HCT116 (cell line): ENCODE data around the gene FRMD4B. TPM values are rescaled to one million over a fixed set of nuclear protein-coding genes. Genes with fewer than 3 reads are reported as not detected.

Source experiments
- ATAC-seq: fragments of 200-7000 bp; cut with Tn5 transposase; 2 replicates; pipeline ENCODE4 v1.9.1; 2020; ENCODE audit warnings: mild to moderate bottlenecking, moderate library complexity
- BruUV-seq: library from RNA; stranded (reverse); fragments of 400-500 nt; replicated peaks from 2 replicates; lab custom pipeline; 2021; lab: Mats Ljungman, UMichigan
- CTCF ChIA-PET: fragments of 300-600 bp; sonication (Branson Sonifier 250); formaldehyde crosslinking; loops from one replicate; lab custom pipeline; 2021; ENCODE audit warnings: antibody characterized with exemption; lab: Charles Lee
- POLR2A ChIA-PET: fragments of 300-600, 350-600 bp; sonication (Branson Sonifier 250); formaldehyde crosslinking; loops from one replicate; lab custom pipeline; 2021; ENCODE audit warnings: antibody characterized with exemption; lab: Charles Lee
- RAD21 ChIA-PET, 2 experiments: fragments of 300-600 bp; sonication (Branson Sonifier 250); formaldehyde crosslinking; loops; one replicate each; lab custom pipeline; 2023; ENCODE audit warnings: low total read pairs in 2 of 2; ENCODE audit not compliant: uncharacterized antibody in 2 of 2, unreplicated experiment in 2 of 2, low non-redundant PET in 1 of 2; lab: Charles Lee
- DNase-seq: peaks from one replicate; pipeline ENCODE4 v3.0.0-alpha.2; 2010; ENCODE audit warnings: low read depth, low spot score
- H2AFZ ChIP-seq: fragments of 200-600 bp; shearing (Covaris generic), sonication (generic); 2 replicates; pipeline ENCODE4 v1.6.1; 2017; ENCODE audit warnings: low read depth, mixed run types, mixed read lengths, antibody characterized with exemption, low read length; ENCODE audit not compliant: poor library complexity, severe bottlenecking
- H3K27ac ChIP-seq: 2 replicates; pipeline ENCODE4 v1.5.1; 2012; ENCODE audit warnings: low read depth, low read length
- H3K27me3 ChIP-seq: fragments of 200-600 bp; sonication (generic); 2 replicates; pipeline ENCODE4 v1.6.1; 2016; ENCODE audit warnings: mixed run types, low read length, mixed read lengths; ENCODE audit not compliant: insufficient read depth
- H3K36me3 ChIP-seq, 2 experiments: fragments of 200-500 bp in 1 of 2; fragments of 200-600 bp in 1 of 2; sonication (Bioruptor generic) in 1 of 2; sonication (generic) in 1 of 2; 2 replicates each; pipeline versions ENCODE4 v1.5.1 to v1.6.1; 2014 to 2016; ENCODE audit warnings: low read length in 2 of 2, inconsistent platforms in 1 of 2, mixed read lengths in 1 of 2, mixed run types in 1 of 2; ENCODE audit not compliant: insufficient read depth in 2 of 2, control insufficient read depth in 1 of 2
- H3K4me1 ChIP-seq, 2 experiments: fragments of 200-600 bp in 1 of 2; sonication (generic) in 1 of 2; 2 replicates each; pipeline versions ENCODE4 v1.5.1 to v1.6.1; 2012 to 2017; ENCODE audit warnings: low read length in 2 of 2, inconsistent platforms in 1 of 2, mild to moderate bottlenecking in 1 of 2, mixed read lengths in 1 of 2, mixed run types in 1 of 2, moderate library complexity in 1 of 2; ENCODE audit not compliant: insufficient read depth in 2 of 2, control insufficient read depth in 1 of 2
- H3K4me2 ChIP-seq: fragments of 200-600 bp; sonication (generic); 2 replicates; pipeline ENCODE4 v1.6.1; 2017; ENCODE audit warnings: mixed run types, low read length, mixed read lengths
- H3K4me3 ChIP-seq, 2 experiments: fragments of 200-600 bp in 1 of 2; sonication (generic) in 1 of 2; replicated peaks in 1 of 2; 2 replicates each; pipeline ENCODE4 v1.5.1; 2011 to 2016; ENCODE audit warnings: low read length in 2 of 2, control low read depth in 1 of 2, low read depth in 1 of 2, mild to moderate bottlenecking in 1 of 2, mixed read lengths in 1 of 2, mixed run types in 1 of 2
- H3K79me2 ChIP-seq: fragments of 200-600 bp; sonication (generic); 2 replicates; pipeline ENCODE4 v1.6.1; 2017; ENCODE audit warnings: mild to moderate bottlenecking, mixed run types, low read length, moderate library complexity, mixed read lengths; ENCODE audit not compliant: insufficient read depth
- H3K9ac ChIP-seq: fragments of 200-600 bp; sonication (generic); 2 replicates; pipeline ENCODE4 v1.6.1; 2016; ENCODE audit warnings: low read length, mixed read lengths
- H3K9me2 ChIP-seq: fragments of 200-600 bp; sonication (generic), shearing (Covaris generic); 2 replicates; pipeline ENCODE4 v1.6.1; 2017; ENCODE audit warnings: mixed run types, mild to moderate bottlenecking, moderate library complexity; ENCODE audit not compliant: insufficient read depth
- H3K9me3 ChIP-seq, 2 experiments: fragments of 200-500 bp in 1 of 2; fragments of 200-600 bp in 1 of 2; sonication (Bioruptor generic) in 1 of 2; sonication (generic) in 1 of 2; 2 replicates each; pipeline ENCODE4 v1.6.1; 2014 to 2017; ENCODE audit warnings: low read length in 2 of 2, mixed read lengths in 2 of 2, inconsistent platforms in 1 of 2, low read depth in 1 of 2, mild to moderate bottlenecking in 1 of 2, mixed run types in 1 of 2, moderate library complexity in 1 of 2; ENCODE audit not compliant: control insufficient read depth in 1 of 2, insufficient read depth in 1 of 2
- H4K20me1 ChIP-seq: fragments of 200-600 bp; sonication (generic), shearing (Covaris generic); 2 replicates; pipeline ENCODE4 v1.6.1; 2017; ENCODE audit warnings: mixed run types, mild to moderate bottlenecking, moderate library complexity; ENCODE audit not compliant: insufficient read depth
- CBX3 ChIP-seq: IDR thresholded peaks from 2 replicates; pipeline ENCODE4 v1.6.1; 2012; ENCODE audit warnings: low read depth
- CEBPB ChIP-seq: IDR thresholded peaks from 2 replicates; pipeline ENCODE4 v1.6.1; 2012; ENCODE audit warnings: low read depth
- CTCF ChIP-seq, 3 experiments: fragments of 200-600 bp in 1 of 3; sonication (generic) in 1 of 3; IDR thresholded peaks in 2 of 3; conservative IDR thresholded peaks in 1 of 3; 2 replicates each; pipeline ENCODE4 v1.5.1; 2012 to 2017; ENCODE audit warnings: low read depth in 2 of 3, low read length in 2 of 3, antibody characterized with exemption in 1 of 3, borderline replicate concordance in 1 of 3, control low read depth in 1 of 3, mild to moderate bottlenecking in 1 of 3, mixed read lengths in 1 of 3, mixed run types in 1 of 3, moderate library complexity in 1 of 3; ENCODE audit not compliant: insufficient read depth in 1 of 3
- ELF1 ChIP-seq: IDR thresholded peaks from 2 replicates; pipeline ENCODE4 v1.6.1; 2012; ENCODE audit warnings: low read depth, borderline replicate concordance
- EZH2phosphoT487 ChIP-seq: fragments of 200-600 bp; IDR thresholded peaks from 2 replicates; pipeline ENCODE4 v1.6.1; 2018; ENCODE audit warnings: antibody characterized with exemption, borderline replicate concordance
- JUND ChIP-seq: IDR thresholded peaks from 2 replicates; pipeline ENCODE4 v1.6.1; 2012
- POLR2AphosphoS5 ChIP-seq: IDR thresholded peaks from 2 replicates; pipeline ENCODE4 v1.6.1; 2011; ENCODE audit warnings: mild to moderate bottlenecking, low read depth, low read length, moderate library complexity
- RAD21 ChIP-seq: IDR thresholded peaks from 2 replicates; pipeline ENCODE4 v1.6.1; 2012; ENCODE audit warnings: low read depth, mild to moderate bottlenecking
- SIN3A ChIP-seq: IDR thresholded peaks from 2 replicates; pipeline ENCODE4 v1.6.1; 2012; ENCODE audit warnings: low read depth
- SP1 ChIP-seq: IDR thresholded peaks from 2 replicates; pipeline ENCODE4 v1.6.1; 2012; ENCODE audit warnings: low read depth
- TCF7L2 ChIP-seq: IDR thresholded peaks from 2 replicates; pipeline ENCODE4 v1.7.0; 2011; ENCODE audit warnings: borderline replicate concordance, inconsistent platforms; ENCODE audit not compliant: insufficient read depth, insufficient read length; ENCODE audit errors: extremely low read depth
- YY1 ChIP-seq: IDR thresholded peaks from 2 replicates; pipeline ENCODE4 v1.6.1; 2011; ENCODE audit warnings: low read length, low read depth, moderate library complexity, mild to moderate bottlenecking; ENCODE audit not compliant: insufficient replicate concordance; ENCODE audit errors: extremely low read depth
- ZFX ChIP-seq: fragments of 450-650 bp; IDR thresholded peaks from 2 replicates; pipeline ENCODE4 v1.6.1; 2017
- ZNF274 ChIP-seq: fragments of 200-500 bp; sonication (Bioruptor generic); IDR thresholded peaks from 2 replicates; pipeline ENCODE4 v1.6.1; 2014; ENCODE audit warnings: mild to moderate bottlenecking, low read depth, low read length, inconsistent platforms
- intact Hi-C: fragments of 100-400 bp; cut with micrococcal nuclease; formaldehyde crosslinking; loops from 2 replicates; pipeline ENCODE4 v1.10.0; 2022
- total RNA-seq: library from RNA; stranded (reverse); gene quantifications from one replicate; pipeline ENCODE4 v1.2.1, GENCODE V29; 2021; ENCODE audit not compliant: unreplicated experiment
- TF ChIP-seq, protein P1 (sequence below): IDR thresholded peaks from 2 replicates; pipeline ENCODE4 v1.6.1; 2011; ENCODE audit warnings: mild to moderate bottlenecking, low read length, moderate library complexity; ENCODE audit not compliant: insufficient replicate concordance; ENCODE audit errors: extremely low read depth

The FRMD4B gene
- total RNA-seq, 1 experiment from 2014 or later, result 2.0 TPM

DNA sequence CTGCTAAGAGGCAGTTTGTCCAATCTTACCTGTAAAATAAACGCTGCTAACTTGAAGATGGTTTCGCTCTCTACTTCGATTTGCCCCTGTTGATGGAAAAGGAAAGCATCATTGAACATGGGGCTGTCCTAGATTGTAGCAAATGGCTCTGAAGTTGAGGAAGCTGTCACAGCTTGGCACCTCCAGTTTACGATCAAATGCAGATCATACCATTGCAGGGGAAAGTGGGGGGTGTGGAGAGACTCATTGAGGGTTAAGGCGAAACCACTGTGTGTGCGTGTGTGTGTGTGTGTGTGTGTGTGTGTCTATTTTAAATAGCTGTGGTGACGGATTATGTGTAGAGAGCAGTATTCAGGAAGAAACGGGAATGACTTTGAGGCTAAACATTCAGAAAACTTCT lies 135.9 kb downstream of the FRMD4B start (continued):
- TF ChIP-seq CTCF (IDR thresholded peaks at IDR 0.05 in 2 of 3, conservative IDR thresholded peaks at IDR 0.05 in 1 of 3; ENCODE audit: borderline replicate concordance in 1 of 3, insufficient read depth in 1 of 3, low read depth in 2 of 3, low read length in 2 of 3), result no peak
- no peak for TF ChIP-seq JUND
- no peak for TF ChIP-seq ELF1
- TF ChIP-seq POLR2AphosphoS5, result no peak
- TF ChIP-seq EZH2phosphoT487, result no peak

GRCh38 chr3:69249001-69249400 lies 136.9 kb downstream of the FRMD4B start:
- DNase-seq (no peak), ATAC-seq (no peak)
- no TSS peak for BruUV-seq
- Histone ChIP-seq H3K27me3 (no peaks in the 10 kb centered on the region), H3K79me2 (no peaks in the 10 kb centered on the region), H3K4me1 (peaks cover 0 to 6% of the 10 kb centered on the region in 2 experiments; a peak in 1 of 4 replicates), H3K9ac (no peak overlapping the region), H4K20me1 (no peaks in the 10 kb centered on the region), H3K9me3 (no peaks in the 10 kb centered on the region), H3K36me3 (no peaks in the 10 kb centered on the region), H3K27ac (no peak overlapping the region), H2AFZ (peak overlapping the region; percentile 1), H3K4me3 (no peak overlapping the region), H3K4me2 (no peak overlapping the region), H3K9me2 (no peaks in the 10 kb centered on the region)
- RAD21 ChIA-PET, result no interaction called here
- POLR2A ChIA-PET, result no interaction called here
- CTCF ChIA-PET, result no interaction called here
- intact Hi-C loops, result no loop called here
- TF ChIP-seq SIN3A, result no peak
- TF ChIP-seq SP1, result no peak
- no peak for TF ChIP-seq ZNF274
- no peak for TF ChIP-seq RAD21
- no peak for TF ChIP-seq EZH2phosphoT487
- TF ChIP-seq ZFX, result no peak
- TF ChIP-seq YY1, result no peak
- no peak for TF ChIP-seq CEBPB
- TF ChIP-seq, protein P1, sequence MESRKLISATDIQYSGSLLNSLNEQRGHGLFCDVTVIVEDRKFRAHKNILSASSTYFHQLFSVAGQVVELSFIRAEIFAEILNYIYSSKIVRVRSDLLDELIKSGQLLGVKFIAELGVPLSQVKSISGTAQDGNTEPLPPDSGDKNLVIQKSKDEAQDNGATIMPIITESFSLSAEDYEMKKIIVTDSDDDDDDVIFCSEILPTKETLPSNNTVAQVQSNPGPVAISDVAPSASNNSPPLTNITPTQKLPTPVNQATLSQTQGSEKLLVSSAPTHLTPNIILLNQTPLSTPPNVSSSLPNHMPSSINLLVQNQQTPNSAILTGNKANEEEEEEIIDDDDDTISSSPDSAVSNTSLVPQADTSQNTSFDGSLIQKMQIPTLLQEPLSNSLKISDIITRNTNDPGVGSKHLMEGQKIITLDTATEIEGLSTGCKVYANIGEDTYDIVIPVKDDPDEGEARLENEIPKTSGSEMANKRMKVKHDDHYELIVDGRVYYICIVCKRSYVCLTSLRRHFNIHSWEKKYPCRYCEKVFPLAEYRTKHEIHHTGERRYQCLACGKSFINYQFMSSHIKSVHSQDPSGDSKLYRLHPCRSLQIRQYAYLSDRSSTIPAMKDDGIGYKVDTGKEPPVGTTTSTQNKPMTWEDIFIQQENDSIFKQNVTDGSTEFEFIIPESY, result no peak
- no peak for TF ChIP-seq JUND
- no peak for TF ChIP-seq ELF1
- no peak for TF ChIP-seq CBX3
- no peak for TF ChIP-seq TCF7L2
